D721Med (cell line): ENCODE results near the gene RAB5A.
"Not testable (repeated sequence)": the region's sequence is repeated elsewhere in the genome, so short reads cannot be mapped to it uniquely, and the experiment has no call there.

Experiments used
- DNase-seq: peaks from one replicate; pipeline ENCODE4 v3.0.0; 2011; ENCODE audit warnings: low spot score; ENCODE audit not compliant: insufficient read length
- FAIRE-seq: peaks from 2 replicates; lab custom pipeline; 2011; peaks lifted over from hg19 to GRCh38; lab: Jason Lieb, UNC
- CTCF ChIP-seq: IDR thresholded peaks from 2 replicates; pipeline ENCODE4 v1.5.1; 2012; ENCODE audit warnings: mild to moderate bottlenecking, control low read depth; ENCODE audit not compliant: insufficient read depth; ENCODE audit errors: missing control alignments

RAB5A gene

GRCh38 chr3:20001932-20002331 is 55.0 kb downstream of the RAB5A start:
- FAIRE-seq (no peak), DNase-seq (no peak)
- TF ChIP-seq CTCF: no peak

- TF ChIP-seq CTCF: no peak
- FAIRE-seq (no peak), DNase-seq (no peak)
These were observed 61.1 kb downstream of the RAB5A start for GRCh38 chr3:20007960-20008359.

- FAIRE-seq (no peak), DNase-seq (no peak)
- no peak for TF ChIP-seq CTCF
These were observed 61.7 kb downstream of the RAB5A start for GRCh38 chr3:20008646-20009045.

GRCh38 chr3:20012164-20012563 is 65.3 kb downstream of the RAB5A start, which contains the start of gene PP2D1:
Gene PP2D1 (minus strand): TSS chr3:20012264. CDS start chr3:20012072, 192 bp downstream.
- FAIRE-seq (no peak), DNase-seq (no peak)
- TF ChIP-seq CTCF: no peak

- DNase-seq (no peak), FAIRE-seq (no peak)
- TF ChIP-seq CTCF: no peak
These were observed 66.5 kb downstream of the RAB5A start for GRCh38 chr3:20013396-20013795.

- DNase-seq (no peak), FAIRE-seq (no peak)
- no peak for TF ChIP-seq CTCF
These were observed 68.6 kb downstream of the RAB5A start for GRCh38 chr3:20015525-20015924.

- not testable (repeated sequence) for FAIRE-seq, DNase-seq
These were observed 69.2 kb downstream of the RAB5A start for GRCh38 chr3:20016076-20016475.
